ENCODE measurements around the gene TAT.
"Not testable (repeated sequence)": the region's sequence is repeated elsewhere in the genome, so short reads cannot be mapped to it uniquely, and the experiment has no call there.

TAT gene

GRCh38 chr16:71576971-71577370 is at the start of gene TAT:
TSS of gene TAT (minus strand) at chr16:71577092. CDS start at chr16:71576415, 677 bp downstream.
- DNase-seq (ENCODE audit: low spot score), result no peak

- peak; percentile 69 for DNase-seq (ENCODE audit: low spot score)
Measured at GRCh38 chr16:71626018-71626857, 49.3 kb upstream of the TAT start, which contains the start of gene MARVELD3. TSS of gene MARVELD3 (plus strand) at chr16:71626184. CDS start at chr16:71626230, 46 bp downstream.

GRCh38 chr16:71625113-71625850 is 48.4 kb upstream of the TAT start:
- DNase-seq (ENCODE audit: low spot score), result no peak

- DNase-seq (ENCODE audit: low spot score), result no peak
Measured at GRCh38 chr16:71623597-71623996, 46.7 kb upstream of the TAT start.

GRCh38 chr16:71622088-71622487 is 45.2 kb upstream of the TAT start:
- DNase-seq (ENCODE audit: low spot score), result no peak

- no peak for DNase-seq (ENCODE audit: low spot score)
Measured at GRCh38 chr16:71618429-71618828, 41.5 kb upstream of the TAT start.

- DNase-seq (ENCODE audit: low spot score), result not testable (repeated sequence)
Measured at GRCh38 chr16:71614956-71615355, 38.1 kb upstream of the TAT start.

GRCh38 chr16:71610936-71611871 is 34.3 kb upstream of the TAT start:
- peak; percentile 88 for DNase-seq (ENCODE audit: low spot score)

GRCh38 chr16:71610447-71610846 is 33.6 kb upstream of the TAT start:
- no peak for DNase-seq (ENCODE audit: low spot score)

- no peak for DNase-seq (ENCODE audit: low spot score)
Measured at GRCh38 chr16:71609066-71609465, 32.2 kb upstream of the TAT start.

- DNase-seq (ENCODE audit: low spot score), result no peak
Measured at GRCh38 chr16:71600822-71601221, 23.9 kb upstream of the TAT start.

- DNase-seq (ENCODE audit: low spot score), result not testable (repeated sequence)
Measured at GRCh38 chr16:71598426-71598825, 21.5 kb upstream of the TAT start.

GRCh38 chr16:71595340-71595826 is 18.5 kb upstream of the TAT start:
- not testable (repeated sequence) for DNase-seq (ENCODE audit: low spot score)

- DNase-seq (ENCODE audit: low spot score), result no peak
Measured at GRCh38 chr16:71594000-71594646, 17.2 kb upstream of the TAT start.

- DNase-seq (ENCODE audit: low spot score), result no peak
Measured at GRCh38 chr16:71593048-71593999, 16.4 kb upstream of the TAT start.

GRCh38 chr16:71591917-71592316 is 15.0 kb upstream of the TAT start:
- DNase-seq (ENCODE audit: low spot score), result no peak

GRCh38 chr16:71590584-71590983 is 13.7 kb upstream of the TAT start:
- no peak for DNase-seq (ENCODE audit: low spot score)

- not testable (repeated sequence) for DNase-seq (ENCODE audit: low spot score)
Measured at GRCh38 chr16:71590071-71590470, 13.2 kb upstream of the TAT start.

GRCh38 chr16:71589334-71589733 is 12.4 kb upstream of the TAT start:
- DNase-seq (ENCODE audit: low spot score), result not testable (repeated sequence)

- DNase-seq (ENCODE audit: low spot score), result no peak
Measured at GRCh38 chr16:71585318-71585703, 8.4 kb upstream of the TAT start.

Measured in ecto neural progenitor cell (in vitro differentiated cells).